Vagina (tissue), 2 donors: ENCODE measurements around the gene CSNK2B. TPM values are rescaled to one million over a fixed set of nuclear protein-coding genes. Genes with fewer than 3 reads are reported as not detected.

Experiments used
- DNase-seq, 2 donors: peaks; one replicate each; pipeline ENCODE4 v3.0.0-alpha.2; 2017; ENCODE audit errors: extremely low spot score in 2 of 2
- H3K27ac ChIP-seq: fragments of 200-600 bp; sonication (generic); one replicate; pipeline ENCODE4 v1.5.1; 2019
- H3K27me3 ChIP-seq: fragments of 200-600 bp; sonication (generic); one replicate; pipeline ENCODE4 v1.5.1; 2019
- H3K36me3 ChIP-seq, 2 donors: fragments of 200-600 bp; sonication (generic); one replicate each; pipeline ENCODE4 v1.5.1; 2017 to 2019
- H3K4me1 ChIP-seq: fragments of 200-600 bp; sonication (generic); one replicate; pipeline ENCODE4 v1.5.1; 2019
- H3K4me3 ChIP-seq, 2 donors: fragments of 200-600 bp; sonication (generic); 1 replicate in 1 of 2; 2 replicates in 1 of 2; pipeline ENCODE4 v1.5.1; 2016 to 2019
- H3K9me3 ChIP-seq: fragments of 200-600 bp; sonication (generic); one replicate; pipeline ENCODE4 v1.5.1; 2019
- CTCF ChIP-seq, 3 experiments: fragments of 450-650 bp in 2 of 3; fragments of 200-600 bp in 1 of 3; sonication (generic) in 1 of 3; IDR thresholded peaks; one replicate each; pipeline ENCODE4 v1.5.1; 2017 to 2019; ENCODE audit warnings: antibody characterized with exemption in 3 of 3, mild to moderate bottlenecking in 2 of 3, moderate library complexity in 2 of 3
- POLR2A ChIP-seq, 2 donors: fragments of 450-650 bp; IDR thresholded peaks; one replicate each; pipeline ENCODE4 v1.6.1; 2017; ENCODE audit warnings: antibody characterized with exemption in 2 of 2, mild to moderate bottlenecking in 2 of 2, moderate library complexity in 2 of 2
- POLR2AphosphoS5 ChIP-seq, 2 donors: sonication (generic); formaldehyde crosslinking; IDR thresholded peaks; one replicate each; pipeline ENCODE4 v1.9.0; 2017; ENCODE audit warnings: antibody characterized with exemption in 2 of 2, mild to moderate bottlenecking in 2 of 2, low read depth in 1 of 2; ENCODE audit not compliant: insufficient read depth in 1 of 2
- intact Hi-C: fragments of 100-400 bp; cut with DNase I; formaldehyde crosslinking; loops from one replicate; pipeline ENCODE4 v1.15.1; 2023
- total RNA-seq: library from RNA; depleted of rRNA; stranded (reverse); fragments of >200 nt; gene quantifications from one replicate; pipeline ENCODE4 v1.2.3, GENCODE V29; 2016

CSNK2B gene
- total RNA-seq, 1 donor from 2014 or later, result 219 TPM

GRCh38 chr6:31692353-31692752 lies 26.5 kb downstream of the CSNK2B start:
- Histone ChIP-seq H3K4me3 (no peak overlapping the region), H3K27me3 (no peaks in the 10 kb centered on the region), H3K9me3 (no peaks in the 10 kb centered on the region), H3K36me3 (peaks cover 0 to 94% of the 10 kb centered on the region in 2 donors), H3K27ac (no peak overlapping the region), H3K4me1 (no peaks in the 10 kb centered on the region)
- TF ChIP-seq POLR2AphosphoS5 (IDR thresholded peaks at IDR 0.05; ENCODE audit: insufficient read depth in 1 of 2, low read depth in 1 of 2) (no peak), CTCF (IDR thresholded peaks at IDR 0.05) (no peak), POLR2A (IDR thresholded peaks at IDR 0.05) (no peak)
- intact Hi-C loops, result no loop called here
- no peak for DNase-seq

GRCh38 chr6:31692886-31693285 lies 27.0 kb downstream of the CSNK2B start:
- H3K9me3 ChIP-seq, result no peaks in the 10 kb centered on the region
- intact Hi-C loops, result no loop called here
- no peaks in the 10 kb centered on the region for H3K4me1 ChIP-seq
- no peak overlapping the region for H3K27ac ChIP-seq
- DNase-seq, result no peak
- H3K27me3 ChIP-seq, result no peaks in the 10 kb centered on the region
- H3K36me3 ChIP-seq, result peaks cover 0 to 89% of the 10 kb centered on the region in 2 donors
- TF ChIP-seq POLR2AphosphoS5 (IDR thresholded peaks at IDR 0.05; ENCODE audit: insufficient read depth in 1 of 2, low read depth in 1 of 2), result no peak
- no peak for TF ChIP-seq CTCF (IDR thresholded peaks at IDR 0.05)
- no peak for TF ChIP-seq POLR2A (IDR thresholded peaks at IDR 0.05)
- no peak overlapping the region for H3K4me3 ChIP-seq

GRCh38 chr6:31693535-31693934 lies 27.7 kb downstream of the CSNK2B start:
- Histone ChIP-seq H3K27ac (no peak overlapping the region), H3K4me3 (no peak overlapping the region), H3K4me1 (no peaks in the 10 kb centered on the region), H3K27me3 (no peaks in the 10 kb centered on the region), H3K9me3 (no peaks in the 10 kb centered on the region), H3K36me3 (peaks cover 0 to 82% of the 10 kb centered on the region in 2 donors)
- DNase-seq, result no peak
- intact Hi-C loops, result no loop called here
- TF ChIP-seq CTCF (IDR thresholded peaks at IDR 0.05) (no peak), POLR2A (IDR thresholded peaks at IDR 0.05) (no peak), POLR2AphosphoS5 (IDR thresholded peaks at IDR 0.05; ENCODE audit: insufficient read depth in 1 of 2, low read depth in 1 of 2) (no peak)

- TF ChIP-seq POLR2AphosphoS5 (IDR thresholded peaks at IDR 0.05; ENCODE audit: insufficient read depth in 1 of 2, low read depth in 1 of 2) (no peak), CTCF (IDR thresholded peaks at IDR 0.05) (no peak), POLR2A (IDR thresholded peaks at IDR 0.05) (no peak)
- Histone ChIP-seq H3K9me3 (no peaks in the 10 kb centered on the region), H3K36me3 (peaks cover 0 to 59% of the 10 kb centered on the region in 2 donors), H3K4me1 (peaks cover 23% of the 10 kb centered on the region), H3K27me3 (no peaks in the 10 kb centered on the region), H3K4me3 (no peak overlapping the region), H3K27ac (no peak overlapping the region)
- intact Hi-C loops, result no loop called here
- no peak for DNase-seq
Measured at GRCh38 chr6:31697555-31697954, 31.7 kb downstream of the CSNK2B start.

- intact Hi-C loops, result loop anchor here (2.0 kb wide), 1 partner anchor 32 kb away; the partner anchor contains the start of gene LY6G5B
- Histone ChIP-seq H3K9me3 (no peaks in the 10 kb centered on the region), H3K27me3 (no peaks in the 10 kb centered on the region), H3K36me3 (peaks cover 0 to 28% of the 10 kb centered on the region in 2 donors), H3K4me1 (peaks cover 28% of the 10 kb centered on the region), H3K27ac (peak overlapping the region; percentile 98), H3K4me3 (no peak overlapping the region)
- TF ChIP-seq CTCF (IDR thresholded peaks at IDR 0.05) (no peak), POLR2A (IDR thresholded peaks at IDR 0.05) (no peak), POLR2AphosphoS5 (IDR thresholded peaks at IDR 0.05; ENCODE audit: insufficient read depth in 1 of 2, low read depth in 1 of 2) (no peak)
- no peak for DNase-seq
Measured at GRCh38 chr6:31700740-31701401, 35.0 kb downstream of the CSNK2B start.
